ENCODE measurements around the gene MFSD1. TPM values are rescaled to one million over a fixed set of nuclear protein-coding genes. Genes with fewer than 3 reads are reported as not detected.

MFSD1 gene
- total RNA-seq, 1 experiment from 2014 or later: 45.3 TPM

- Histone ChIP-seq H3K27me3 (ENCODE audit: low read length) (no peaks in the 10 kb centered on the region), H3K79me2 (ENCODE audit: low read length) (no peaks in the 10 kb centered on the region), H3F3A (ENCODE audit: low read length, unreplicated experiment) (no peaks in the 10 kb centered on the region), H3K36me3 (ENCODE audit: low read depth, low read length) (peaks cover 14% of the 10 kb centered on the region; the same call in 1 of the 2 replicates), H4K20me1 (ENCODE audit: low read length) (no peaks in the 10 kb centered on the region), H3K9ac (ENCODE audit: low read length) (no peak overlapping the region), H3K9me3 (ENCODE audit: low read length) (no peaks in the 10 kb centered on the region), H3K9me2 (replicated peaks; ENCODE audit: low read length) (no peaks in the 10 kb centered on the region), H3K4me1 (ENCODE audit: insufficient read depth, low read length) (peaks cover 38% of the 10 kb centered on the region), H3K4me3 (ENCODE audit: low read length) (no peak overlapping the region; the same call in 1 of the 2 replicates), H3K27ac (ENCODE audit: low read length) (no peak overlapping the region), H2AFZ (ENCODE audit: low read length) (no peak overlapping the region), H3K4me2 (ENCODE audit: low read length) (no peak overlapping the region)
- intact Hi-C loops (cut with micrococcal nuclease): no loop called here
- ChIA-PET CTCF (no interaction called here), POLR2A (ENCODE audit: unreplicated experiment) (no interaction called here)
- ATAC-seq (no peak), DNase-seq (no peak)
- TF ChIP-seq EZH2 (IDR thresholded peaks at IDR 0.05; ENCODE audit: low read length, unreplicated experiment) (no peak), EZH2phosphoT487 (IDR thresholded peaks at IDR 0.05; ENCODE audit: borderline replicate concordance, low read length) (no peak)
- TF ChIP-seq, protein P1, sequence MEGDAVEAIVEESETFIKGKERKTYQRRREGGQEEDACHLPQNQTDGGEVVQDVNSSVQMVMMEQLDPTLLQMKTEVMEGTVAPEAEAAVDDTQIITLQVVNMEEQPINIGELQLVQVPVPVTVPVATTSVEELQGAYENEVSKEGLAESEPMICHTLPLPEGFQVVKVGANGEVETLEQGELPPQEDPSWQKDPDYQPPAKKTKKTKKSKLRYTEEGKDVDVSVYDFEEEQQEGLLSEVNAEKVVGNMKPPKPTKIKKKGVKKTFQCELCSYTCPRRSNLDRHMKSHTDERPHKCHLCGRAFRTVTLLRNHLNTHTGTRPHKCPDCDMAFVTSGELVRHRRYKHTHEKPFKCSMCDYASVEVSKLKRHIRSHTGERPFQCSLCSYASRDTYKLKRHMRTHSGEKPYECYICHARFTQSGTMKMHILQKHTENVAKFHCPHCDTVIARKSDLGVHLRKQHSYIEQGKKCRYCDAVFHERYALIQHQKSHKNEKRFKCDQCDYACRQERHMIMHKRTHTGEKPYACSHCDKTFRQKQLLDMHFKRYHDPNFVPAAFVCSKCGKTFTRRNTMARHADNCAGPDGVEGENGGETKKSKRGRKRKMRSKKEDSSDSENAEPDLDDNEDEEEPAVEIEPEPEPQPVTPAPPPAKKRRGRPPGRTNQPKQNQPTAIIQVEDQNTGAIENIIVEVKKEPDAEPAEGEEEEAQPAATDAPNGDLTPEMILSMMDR (conservative IDR thresholded peaks at IDR 0.05; ENCODE audit: low read depth, low read length): no peak
- no TSS peak for BruUV-seq (replicated peaks)
These were observed 15.9 kb upstream of the MFSD1 start for GRCh38 chr3:158785972-158786371.

DNA sequence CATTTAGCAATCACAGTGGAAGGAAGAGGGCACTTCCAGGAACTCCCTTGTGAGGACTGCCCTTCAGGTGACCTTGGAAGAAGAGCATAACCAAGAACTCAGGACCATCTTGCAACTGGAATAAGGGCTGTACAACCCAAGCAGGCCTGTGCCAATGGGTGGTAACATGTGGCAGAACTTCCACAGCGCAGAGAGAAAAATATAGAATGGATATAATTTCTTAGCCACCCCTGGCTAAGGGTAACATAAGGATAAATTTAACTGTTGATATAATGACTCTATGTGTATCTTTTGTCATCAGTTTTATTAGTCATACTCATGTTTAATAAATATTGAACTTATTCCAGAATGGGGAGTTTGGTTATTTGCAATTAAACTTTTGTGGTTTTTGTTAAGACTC lies 13.4 kb upstream of the MFSD1 start:
- DNase-seq (peak; percentile 80), ATAC-seq (peak; percentile 81)
- peaks cover 3% of the 10 kb centered on the region for H3F3A ChIP-seq (ENCODE audit: low read length, unreplicated experiment)
- peak overlapping the region; percentile 100 for H3K27ac ChIP-seq (ENCODE audit: low read length)
- H3K4me2 ChIP-seq (ENCODE audit: low read length): peak overlapping the region; percentile 39; the same call in 1 of the 2 replicates
- H3K4me1 ChIP-seq (ENCODE audit: insufficient read depth, low read length): peaks cover 46% of the 10 kb centered on the region
- CTCF ChIA-PET: interaction anchor here (1.1 to 1.6 kb wide), 2 partner anchors 60 to 144 kb away, joined by 3 to 19 read pairs; partner anchors contain the start of gene GFM1
- intact Hi-C loops (cut with micrococcal nuclease): no loop called here
- POLR2A ChIA-PET (ENCODE audit: unreplicated experiment): no interaction called here
- TF ChIP-seq, protein P1 (conservative IDR thresholded peaks at IDR 0.05; ENCODE audit: low read depth, low read length): no peak
- TF ChIP-seq EZH2phosphoT487 (IDR thresholded peaks at IDR 0.05; ENCODE audit: borderline replicate concordance, low read length) (no peak), EZH2 (IDR thresholded peaks at IDR 0.05; ENCODE audit: low read length, unreplicated experiment) (no peak)
- no peaks in the 10 kb centered on the region for H3K9me3 ChIP-seq (ENCODE audit: low read length)
- H4K20me1 ChIP-seq (ENCODE audit: low read length): no peaks in the 10 kb centered on the region
- no peaks in the 10 kb centered on the region for H3K27me3 ChIP-seq (ENCODE audit: low read length)
- H3K4me3 ChIP-seq (ENCODE audit: low read length): no peak overlapping the region
- no peaks in the 10 kb centered on the region for H3K79me2 ChIP-seq (ENCODE audit: low read length)
- peak overlapping the region; percentile 84 for H3K9ac ChIP-seq (ENCODE audit: low read length)
- H2AFZ ChIP-seq (ENCODE audit: low read length): no peak overlapping the region
- peaks cover 14% of the 10 kb centered on the region; the same call in 1 of the 2 replicates for H3K36me3 ChIP-seq (ENCODE audit: low read depth, low read length)
- no peaks in the 10 kb centered on the region for H3K9me2 ChIP-seq (replicated peaks; ENCODE audit: low read length)
- no TSS peak for BruUV-seq (replicated peaks)

DNA sequence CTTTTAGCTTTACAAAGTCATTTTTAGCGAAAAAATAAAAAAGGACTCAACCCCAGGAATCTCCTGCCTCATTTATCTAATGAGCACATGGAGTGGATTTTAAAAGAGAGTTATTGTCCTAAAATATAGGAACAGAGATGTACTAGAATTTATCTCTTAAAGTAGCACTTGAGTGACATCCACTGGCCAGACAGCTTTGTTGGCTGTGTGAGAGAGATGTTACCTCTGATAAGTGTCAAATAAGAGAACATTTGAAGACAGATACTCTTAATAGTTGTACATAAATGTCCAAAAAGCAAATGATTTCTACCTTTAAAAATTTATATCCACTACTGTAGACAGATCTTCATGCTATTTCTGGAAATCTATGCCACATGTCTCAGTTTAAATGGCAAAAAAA lies 12.3 kb upstream of the MFSD1 start:
- no peaks in the 10 kb centered on the region for H3K9me3 ChIP-seq (ENCODE audit: low read length)
- peak overlapping the region; percentile 100 for H3K27ac ChIP-seq (ENCODE audit: low read length)
- H2AFZ ChIP-seq (ENCODE audit: low read length): no peak overlapping the region
- peak overlapping the region; percentile 93 for H3K9ac ChIP-seq (ENCODE audit: low read length)
- no TSS peak for BruUV-seq (replicated peaks)
- H3F3A ChIP-seq (ENCODE audit: low read length, unreplicated experiment): peaks cover 3% of the 10 kb centered on the region
- H3K4me3 ChIP-seq (ENCODE audit: low read length): no peak overlapping the region
- TF ChIP-seq, protein P1 (conservative IDR thresholded peaks at IDR 0.05; ENCODE audit: low read depth, low read length): peak; percentile 80
- TF ChIP-seq EZH2phosphoT487 (IDR thresholded peaks at IDR 0.05; ENCODE audit: borderline replicate concordance, low read length): no peak
- peaks cover 46% of the 10 kb centered on the region for H3K4me1 ChIP-seq (ENCODE audit: insufficient read depth, low read length)
- DNase-seq (peak; percentile 75), ATAC-seq (peak; percentile 67)
- H3K36me3 ChIP-seq (ENCODE audit: low read depth, low read length): peaks cover 14% of the 10 kb centered on the region; the same call in 1 of the 2 replicates
- H3K4me2 ChIP-seq (ENCODE audit: low read length): no peak overlapping the region
- no peaks in the 10 kb centered on the region for H3K9me2 ChIP-seq (replicated peaks; ENCODE audit: low read length)
- no peaks in the 10 kb centered on the region for H3K79me2 ChIP-seq (ENCODE audit: low read length)
- CTCF ChIA-PET: interaction anchor here (0.5 to 1.6 kb wide), 9 partner anchors 23 to 1172 kb away, joined by 3 to 19 read pairs (median 4); partner anchors contain the start of gene GFM1
- intact Hi-C loops (cut with micrococcal nuclease): loop anchor here (1.0 kb wide), 2 partner anchors 66 to 130 kb away; no protein-coding TSS in a partner anchor
- POLR2A ChIA-PET (ENCODE audit: unreplicated experiment): interaction anchor here (0.6 kb wide), 1 partner anchor 67 kb away, joined by 3 read pairs; no protein-coding TSS in a partner anchor
- H3K27me3 ChIP-seq (ENCODE audit: low read length): no peaks in the 10 kb centered on the region
- H4K20me1 ChIP-seq (ENCODE audit: low read length): no peaks in the 10 kb centered on the region
